Mammary epithelial cell (primary cell): ENCODE measurements around the gene PIGB.

Experiments
- EZH2 ChIP-seq: IDR thresholded peaks from 2 replicates; pipeline ENCODE4 v1.6.1; 2012; ENCODE audit warnings: low read length, inconsistent platforms, borderline replicate concordance
- TF ChIP-seq, protein P1 (sequence below), 2 donors: IDR thresholded peaks in 1 of 2; conservative IDR thresholded peaks in 1 of 2; 2 replicates each; pipeline ENCODE4 v1.5.1; 2011 to 2012; ENCODE audit warnings: inconsistent platforms in 2 of 2, low read length in 2 of 2, mild to moderate bottlenecking in 2 of 2, control low read depth in 1 of 2, low read depth in 1 of 2; ENCODE audit not compliant: insufficient read depth in 1 of 2; ENCODE audit errors: extremely low read depth in 1 of 2

DNA sequence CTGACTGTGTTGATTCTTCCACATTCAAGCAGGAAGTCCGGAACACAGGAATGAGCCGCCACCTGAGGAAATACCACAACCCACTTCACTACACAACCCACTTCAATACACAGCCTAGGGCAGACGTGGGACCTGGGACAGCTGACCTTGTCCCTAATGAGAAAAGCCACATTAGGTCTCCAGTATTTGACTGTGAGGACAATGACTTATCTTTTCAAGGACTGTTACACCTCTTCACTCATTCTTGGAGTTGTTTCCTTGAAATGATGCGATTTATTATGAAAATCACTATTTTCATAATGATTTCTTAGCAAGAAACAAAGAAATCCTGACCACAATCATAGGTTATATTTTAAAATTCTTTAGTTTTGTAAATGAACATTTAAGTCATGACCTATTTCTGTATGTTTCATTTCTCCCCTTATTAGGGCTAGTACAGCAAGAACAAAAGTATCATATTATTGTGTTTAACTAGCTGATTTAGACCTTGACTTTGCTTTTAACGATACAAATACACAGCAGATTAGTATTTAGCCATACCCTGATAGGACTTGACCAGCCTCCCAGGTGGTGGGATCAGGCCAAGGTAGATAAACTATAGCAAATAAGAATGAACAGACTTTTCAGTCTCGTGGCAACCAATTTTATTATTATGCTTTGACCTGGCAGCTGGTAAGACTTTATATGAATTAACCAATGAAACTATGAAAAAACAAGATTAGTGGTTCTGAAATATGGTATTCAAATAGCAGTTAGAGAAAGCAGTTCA lies 35.5 kb upstream of the PIGB start:
- TF ChIP-seq EZH2: no peak
- TF ChIP-seq, protein P1, sequence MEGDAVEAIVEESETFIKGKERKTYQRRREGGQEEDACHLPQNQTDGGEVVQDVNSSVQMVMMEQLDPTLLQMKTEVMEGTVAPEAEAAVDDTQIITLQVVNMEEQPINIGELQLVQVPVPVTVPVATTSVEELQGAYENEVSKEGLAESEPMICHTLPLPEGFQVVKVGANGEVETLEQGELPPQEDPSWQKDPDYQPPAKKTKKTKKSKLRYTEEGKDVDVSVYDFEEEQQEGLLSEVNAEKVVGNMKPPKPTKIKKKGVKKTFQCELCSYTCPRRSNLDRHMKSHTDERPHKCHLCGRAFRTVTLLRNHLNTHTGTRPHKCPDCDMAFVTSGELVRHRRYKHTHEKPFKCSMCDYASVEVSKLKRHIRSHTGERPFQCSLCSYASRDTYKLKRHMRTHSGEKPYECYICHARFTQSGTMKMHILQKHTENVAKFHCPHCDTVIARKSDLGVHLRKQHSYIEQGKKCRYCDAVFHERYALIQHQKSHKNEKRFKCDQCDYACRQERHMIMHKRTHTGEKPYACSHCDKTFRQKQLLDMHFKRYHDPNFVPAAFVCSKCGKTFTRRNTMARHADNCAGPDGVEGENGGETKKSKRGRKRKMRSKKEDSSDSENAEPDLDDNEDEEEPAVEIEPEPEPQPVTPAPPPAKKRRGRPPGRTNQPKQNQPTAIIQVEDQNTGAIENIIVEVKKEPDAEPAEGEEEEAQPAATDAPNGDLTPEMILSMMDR (conservative IDR thresholded peaks at IDR 0.05 in 1 of 2, IDR thresholded peaks at IDR 0.05 in 1 of 2; ENCODE audit: extremely low read depth in 1 of 2, insufficient read depth in 1 of 2, low read depth in 1 of 2, low read length in 2 of 2): no peak
